ENCODE measurements around the gene YIF1A. TPM values are rescaled to one million over a fixed set of nuclear protein-coding genes. Genes with fewer than 3 reads are reported as not detected.
"Not testable (repeated sequence)": the region's sequence is repeated elsewhere in the genome, so short reads cannot be mapped to it uniquely, and the experiment has no call there.

Gene YIF1A
- polyA plus RNA-seq, 1 donor, result 49.2 TPM

GRCh38 chr11:66327171-66328030 is 38.5 kb upstream of the YIF1A start:
- DNase-seq, result no peak

- no peak for DNase-seq
These were observed 37.5 kb upstream of the YIF1A start for GRCh38 chr11:66326261-66327111.

GRCh38 chr11:66325263-66325671 is 36.3 kb upstream of the YIF1A start:
- DNase-seq, result no peak

- no peak for DNase-seq
These were observed 35.7 kb upstream of the YIF1A start for GRCh38 chr11:66324664-66325063.

GRCh38 chr11:66323684-66324083 is 34.7 kb upstream of the YIF1A start:
- no peak for DNase-seq

GRCh38 chr11:66322732-66323427 is 33.9 kb upstream of the YIF1A start:
- no peak for DNase-seq

GRCh38 chr11:66321606-66322005 is 32.7 kb upstream of the YIF1A start:
- no peak for DNase-seq

GRCh38 chr11:66320748-66321147 is 31.8 kb upstream of the YIF1A start:
- not testable (repeated sequence) for DNase-seq

GRCh38 chr11:66320289-66320688 is 31.3 kb upstream of the YIF1A start:
- not testable (repeated sequence) for DNase-seq

GRCh38 chr11:66318600-66318970 is 29.6 kb upstream of the YIF1A start:
- no peak for DNase-seq

GRCh38 chr11:66317723-66318599 is 29.0 kb upstream of the YIF1A start:
- no peak for DNase-seq

GRCh38 chr11:66317322-66317722 is 28.4 kb upstream of the YIF1A start:
- DNase-seq, result no peak

GRCh38 chr11:66316849-66317251 is 27.9 kb upstream of the YIF1A start, which contains the start of gene CD248:
Gene CD248 (minus strand): TSS chr11:66317044. CDS start chr11:66317027, 17 bp downstream.
- DNase-seq, result no peak

- DNase-seq, result no peak
These were observed 27.2 kb upstream of the YIF1A start for GRCh38 chr11:66315921-66316811.

GRCh38 chr11:66315498-66315885 is 26.5 kb upstream of the YIF1A start:
- DNase-seq, result no peak

GRCh38 chr11:66314561-66315497 is 25.9 kb upstream of the YIF1A start:
- no peak for DNase-seq

- no peak for DNase-seq
These were observed 25.2 kb upstream of the YIF1A start for GRCh38 chr11:66314186-66314501.

- peak; percentile 75 for DNase-seq
These were observed 24.6 kb upstream of the YIF1A start for GRCh38 chr11:66313321-66314185.

Data from left kidney (tissue), 2 donors.